HG03095 (cell line): ENCODE measurements around the gene MAGI2.

ENCODE experiments used
- ATAC-seq: cut with Tn5 transposase; IDR thresholded peaks from one replicate; pipeline ENCODE4 v1.9.1; 2021; ENCODE audit warnings: moderate library complexity; ENCODE audit not compliant: unreplicated experiment

MAGI2 gene

GRCh38 chr7:78684201-78684600 lies 769.3 kb downstream of the MAGI2 start:
- no peak for ATAC-seq

GRCh38 chr7:78683566-78683965 lies 769.9 kb downstream of the MAGI2 start:
- ATAC-seq = no peak

DNA sequence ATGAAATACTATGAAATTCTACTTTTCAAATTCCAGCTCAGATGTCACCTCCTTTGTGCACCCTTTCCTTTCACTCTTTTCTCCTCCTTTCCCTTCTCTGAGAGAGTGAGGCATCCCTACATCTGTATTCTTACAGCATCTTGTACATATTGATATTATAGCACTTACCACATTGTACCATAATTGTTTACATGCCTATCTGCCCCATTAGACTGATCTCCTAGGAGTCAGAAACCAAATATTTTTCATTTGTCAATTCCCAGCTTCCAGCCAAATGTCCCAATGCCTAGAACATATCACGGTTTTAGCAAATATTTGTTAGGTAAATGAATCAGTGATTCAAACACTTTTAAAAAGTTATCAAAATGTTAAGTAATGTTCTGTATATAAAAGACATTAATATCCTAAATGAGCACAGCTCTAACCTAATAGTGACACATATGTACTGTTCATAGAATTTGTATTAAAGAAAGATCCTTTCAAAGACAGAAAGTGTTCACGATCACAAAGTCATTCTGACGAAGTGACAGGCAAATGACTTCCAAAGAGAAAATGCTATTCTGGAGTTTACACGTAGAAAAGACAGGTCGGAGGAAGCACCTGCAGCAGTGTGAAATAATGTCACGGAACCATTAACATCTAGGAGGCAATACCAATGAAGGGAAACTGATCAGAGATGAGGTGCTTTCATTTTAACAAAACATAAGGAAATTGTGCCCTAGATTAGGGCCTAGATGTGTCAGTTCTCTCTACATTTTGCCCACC lies 774.2 kb downstream of the MAGI2 start:
- no peak for ATAC-seq

DNA sequence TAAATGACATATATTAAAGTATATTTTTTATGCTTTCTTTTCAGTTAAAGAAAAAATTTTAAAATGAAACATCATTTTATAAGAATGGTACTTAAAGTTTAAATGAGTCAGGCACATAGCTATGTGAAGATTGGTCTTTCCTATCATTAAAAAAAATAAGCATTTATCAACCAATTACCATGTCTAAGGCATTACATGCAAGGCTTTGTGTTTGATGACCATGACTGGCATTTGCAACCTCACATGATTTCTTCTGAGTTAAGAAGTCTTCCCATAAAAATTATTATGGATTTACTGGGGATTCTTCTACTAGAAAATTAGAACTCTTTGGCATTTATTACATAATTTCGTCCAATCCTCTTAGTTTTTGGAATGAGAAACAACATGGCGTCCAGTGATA lies 776.1 kb downstream of the MAGI2 start:
- ATAC-seq = no peak

DNA sequence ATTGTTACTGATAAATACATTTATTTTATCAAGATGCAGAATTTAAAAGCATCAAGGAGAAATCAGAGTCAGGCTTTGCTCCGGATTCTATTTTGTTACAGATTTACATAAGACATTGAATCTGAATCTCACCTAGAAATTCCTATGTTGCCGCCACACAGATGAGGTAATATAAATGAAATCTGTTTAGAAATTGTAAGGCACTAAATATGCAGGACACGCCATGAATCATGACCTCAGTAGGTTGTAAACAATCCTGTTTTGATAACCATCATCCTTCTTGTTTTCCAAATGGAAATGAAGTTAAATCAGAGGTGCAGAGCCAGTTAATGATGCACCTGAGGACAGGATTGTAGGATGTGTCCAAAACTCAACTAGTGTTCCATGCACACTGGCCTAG lies 778.0 kb downstream of the MAGI2 start:
- no peak for ATAC-seq

DNA sequence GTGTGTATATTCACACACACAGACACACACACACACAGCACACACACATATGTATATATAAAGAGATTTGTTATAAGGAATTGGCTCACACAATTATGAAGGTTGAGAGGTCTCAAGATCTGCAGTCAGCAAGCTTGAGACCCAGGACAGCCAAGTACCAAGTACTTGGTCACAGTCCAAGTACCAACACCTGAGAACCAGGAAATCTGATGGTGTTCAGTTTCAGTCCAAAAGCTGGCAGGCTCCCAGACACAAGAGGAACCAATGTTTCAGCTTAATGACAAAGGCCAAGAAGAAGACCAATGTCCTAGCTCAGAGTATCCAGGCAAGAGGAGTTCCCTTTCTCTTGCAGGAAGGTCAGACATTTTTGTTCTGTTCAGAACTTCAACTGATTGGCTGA lies 780.2 kb downstream of the MAGI2 start:
- no peak for ATAC-seq

DNA sequence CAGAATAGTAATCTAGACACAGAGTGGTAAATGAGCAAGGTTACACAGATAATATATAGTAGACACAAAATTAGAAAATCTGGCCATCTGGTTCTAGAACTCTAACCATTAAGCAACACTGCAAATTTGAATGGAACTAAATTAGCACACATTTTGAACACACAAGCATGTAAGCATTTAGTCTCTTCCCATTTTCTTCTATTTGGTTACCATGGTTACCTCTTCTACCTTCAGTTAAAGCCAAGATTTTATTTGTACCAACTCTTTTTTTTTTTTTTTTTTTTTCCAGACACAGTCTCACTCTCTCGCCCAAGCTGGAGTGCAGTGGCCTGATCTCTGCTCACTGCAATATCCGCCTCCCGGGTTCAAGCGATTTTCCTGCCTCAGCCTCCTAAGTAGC lies 790.5 kb downstream of the MAGI2 start:
- ATAC-seq = no peak

- no peak for ATAC-seq
Measured at GRCh38 chr7:78649976-78650375, 803.5 kb downstream of the MAGI2 start.

DNA sequence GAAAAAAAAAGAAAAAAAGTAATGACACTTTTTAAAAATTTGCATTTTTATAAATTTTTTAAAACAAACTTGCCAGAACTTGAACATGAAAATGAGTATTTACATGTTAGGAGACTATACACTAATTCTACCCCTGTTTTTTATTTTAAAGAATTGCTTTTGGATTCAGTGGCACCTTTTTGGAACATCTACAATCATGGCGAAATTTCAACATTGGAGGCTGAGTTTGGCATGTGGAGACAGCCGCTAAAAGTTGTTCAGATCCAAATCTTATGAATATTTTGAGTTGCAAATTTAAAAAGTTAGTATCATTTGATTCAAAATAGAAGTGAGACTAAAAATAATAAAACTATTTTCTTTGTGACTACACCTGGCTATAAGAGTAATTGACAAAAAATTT lies 804.2 kb downstream of the MAGI2 start:
- no peak for ATAC-seq

DNA sequence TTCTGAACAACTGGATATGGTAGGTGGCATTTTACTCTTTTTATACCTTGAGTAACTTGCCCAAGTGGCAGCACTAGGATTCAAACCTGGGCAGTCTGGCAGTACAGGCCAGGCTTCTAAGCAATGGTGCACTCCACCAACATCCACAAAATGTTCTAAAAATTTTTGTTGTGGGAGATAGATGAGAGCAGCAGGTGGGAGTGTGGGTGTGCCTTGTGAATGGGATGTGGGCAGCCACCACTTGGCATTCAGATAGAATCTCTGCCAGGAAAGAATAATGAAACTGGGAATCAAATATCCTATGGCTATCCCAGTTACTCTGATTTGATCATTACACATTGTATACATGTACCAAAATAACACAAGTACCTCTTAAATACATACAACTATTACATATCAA lies 810.7 kb downstream of the MAGI2 start:
- no peak for ATAC-seq

GRCh38 chr7:78638364-78638763 lies 815.1 kb downstream of the MAGI2 start:
- ATAC-seq = no peak

DNA sequence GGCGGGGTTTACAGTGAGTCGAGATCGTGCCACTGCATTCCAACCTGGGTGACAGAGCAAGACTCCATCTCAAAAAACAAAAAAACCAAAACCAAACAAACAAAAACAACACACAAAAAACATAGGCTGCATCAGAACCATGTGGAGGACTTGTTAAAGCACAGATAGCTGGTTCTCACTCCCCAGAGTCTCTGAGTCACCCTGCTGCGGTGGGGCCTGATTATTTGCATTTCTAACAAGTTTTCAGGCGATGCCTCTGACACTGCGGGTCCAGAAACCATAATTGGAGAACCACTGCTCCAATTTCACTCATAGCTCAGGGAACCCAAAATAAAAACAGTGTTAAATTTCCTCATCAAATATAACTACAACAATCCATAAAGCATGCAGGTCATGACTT lies 816.7 kb downstream of the MAGI2 start:
- no peak for ATAC-seq

DNA sequence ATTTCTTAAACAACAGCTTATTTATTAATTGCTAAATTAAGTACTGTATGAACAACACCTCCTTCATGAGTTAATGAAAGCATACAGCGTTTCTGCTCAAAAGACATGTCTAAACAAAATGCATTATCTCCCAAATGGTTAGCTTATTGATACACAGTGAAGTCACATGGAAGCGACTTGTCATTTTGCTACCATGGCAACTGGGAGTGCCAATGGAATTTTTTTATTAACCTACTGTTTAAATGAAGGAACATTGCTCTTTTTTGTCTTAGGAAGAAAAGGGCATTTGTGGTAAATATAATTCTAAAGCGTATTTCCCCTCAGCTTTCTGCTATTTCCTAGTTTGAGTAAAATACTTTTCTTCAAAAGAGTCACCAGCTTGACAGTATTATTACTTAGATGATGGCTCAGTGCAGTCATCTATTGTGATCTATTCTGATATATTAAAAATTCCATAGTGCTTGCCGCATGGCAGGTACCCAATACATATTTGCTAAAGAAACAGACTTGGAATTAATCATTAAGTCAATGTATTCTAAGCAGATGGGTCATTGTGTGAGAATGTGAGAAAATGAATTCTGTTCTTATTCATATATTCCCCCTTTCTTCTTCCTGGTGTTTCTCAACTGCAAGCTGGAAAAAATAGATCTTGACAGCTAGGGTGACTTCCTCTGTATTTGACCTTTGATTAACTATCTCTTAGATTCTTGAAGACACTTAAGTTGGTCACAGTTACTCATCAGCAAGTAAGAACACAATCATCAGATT lies 818.3 kb downstream of the MAGI2 start:
- ATAC-seq = no peak

GRCh38 chr7:78634093-78634492 lies 819.4 kb downstream of the MAGI2 start:
- ATAC-seq = no peak

DNA sequence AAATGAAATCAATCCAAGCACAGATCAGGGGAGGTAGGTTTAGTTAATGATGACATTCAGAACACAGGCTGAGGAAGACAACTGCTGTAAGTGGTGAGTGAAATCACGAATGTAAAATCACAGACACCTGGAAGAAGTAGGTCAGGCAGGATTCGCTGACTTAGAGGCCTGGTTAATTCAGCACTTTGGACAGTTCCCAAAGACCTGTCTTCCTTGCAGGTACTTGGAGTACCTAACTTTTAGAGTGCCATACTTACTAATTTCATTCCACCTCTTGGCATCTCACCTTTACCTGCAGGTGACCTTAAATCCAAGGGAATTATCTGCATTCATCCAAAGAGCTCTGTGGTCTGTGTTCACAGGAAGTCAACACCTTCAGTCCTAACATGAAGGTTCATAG lies 832.5 kb downstream of the MAGI2 start:
- ATAC-seq = no peak

DNA sequence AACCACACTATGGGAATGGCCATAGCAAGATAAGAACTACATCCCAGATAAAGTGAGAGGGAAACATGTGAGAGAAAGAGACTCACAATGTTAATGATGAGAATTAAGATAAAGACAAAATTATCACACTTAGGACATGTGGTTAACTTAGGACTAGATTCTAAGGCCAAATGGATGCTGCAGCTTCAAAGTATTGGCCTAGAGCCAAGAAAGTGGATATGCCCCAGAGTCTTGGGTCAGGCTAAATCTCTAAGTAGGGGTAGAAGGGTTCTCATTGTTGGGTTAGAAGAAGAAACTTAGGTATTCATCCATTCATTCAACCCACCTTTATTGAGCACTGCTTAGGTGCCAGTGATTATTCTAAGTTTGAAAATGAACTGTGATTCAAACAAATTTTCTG lies 836.9 kb downstream of the MAGI2 start:
- no peak for ATAC-seq

- ATAC-seq = no peak
Measured at GRCh38 chr7:78609281-78609680, 844.2 kb downstream of the MAGI2 start.

DNA sequence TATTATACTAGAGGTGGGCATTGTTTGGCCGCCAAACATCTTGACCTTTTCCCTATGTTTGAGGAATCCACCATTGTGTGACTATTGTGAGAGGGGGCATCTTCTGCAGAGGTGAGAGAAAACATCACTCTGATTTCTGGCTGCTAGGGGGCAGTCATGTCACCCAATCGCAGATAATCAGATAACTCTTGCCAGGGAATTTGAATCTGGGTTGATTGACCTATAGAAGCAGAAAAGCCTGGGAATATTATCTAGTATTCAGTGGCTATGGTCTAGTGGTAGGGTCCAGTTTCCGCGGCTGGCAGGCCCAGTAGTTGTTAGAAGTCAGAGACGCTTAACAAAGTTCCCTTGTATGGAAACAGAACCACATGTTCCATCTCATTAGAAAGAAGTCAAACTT lies 846.4 kb downstream of the MAGI2 start:
- ATAC-seq = no peak

- ATAC-seq = no peak
Measured at GRCh38 chr7:78605119-78605518, 848.3 kb downstream of the MAGI2 start.

GRCh38 chr7:78601728-78602127 lies 851.7 kb downstream of the MAGI2 start:
- ATAC-seq = no peak

GRCh38 chr7:78594156-78594555 lies 859.3 kb downstream of the MAGI2 start:
- no peak for ATAC-seq

DNA sequence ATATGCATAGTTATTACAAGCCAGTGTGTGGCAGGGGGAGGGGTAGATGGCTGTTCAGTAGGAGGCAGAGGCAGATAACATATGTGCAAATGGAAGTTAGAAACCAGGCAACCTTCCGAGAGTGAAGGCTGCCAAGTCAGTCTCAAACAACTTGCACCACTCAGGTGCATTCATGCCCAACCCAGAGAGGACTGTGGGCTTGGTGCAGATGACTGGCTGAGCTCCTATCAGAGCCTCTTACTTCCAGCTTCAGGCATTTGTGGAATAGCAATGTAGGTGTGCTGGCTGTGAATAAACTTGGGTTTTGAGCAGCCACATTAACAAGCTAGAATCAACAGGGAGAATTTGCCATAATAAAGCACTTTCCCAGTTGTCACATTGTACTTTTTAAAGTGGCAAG lies 865.1 kb downstream of the MAGI2 start:
- ATAC-seq = no peak
